ENCODE data around the gene LRRC43.

LRRC43 gene

GRCh38 chr12:122189626-122190475 lies 6.9 kb downstream of the LRRC43 start:
- H3K4me3 ChIP-seq (ENCODE audit: low read depth, low read length): no peak overlapping the region
- no peak for DNase-seq (ENCODE audit: low read depth)
- TF ChIP-seq, protein P1, sequence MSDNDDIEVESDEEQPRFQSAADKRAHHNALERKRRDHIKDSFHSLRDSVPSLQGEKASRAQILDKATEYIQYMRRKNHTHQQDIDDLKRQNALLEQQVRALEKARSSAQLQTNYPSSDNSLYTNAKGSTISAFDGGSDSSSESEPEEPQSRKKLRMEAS (IDR thresholded peaks at IDR 0.05; ENCODE audit: low read depth, low read length): no peak
- no peak for TF ChIP-seq POLR2A (IDR thresholded peaks at IDR 0.05; ENCODE audit: extremely low read depth, insufficient read length)
- no peak for TF ChIP-seq CTCF (IDR thresholded peaks at IDR 0.05; ENCODE audit: low read depth, low read length)
- TF ChIP-seq MYC (IDR thresholded peaks at IDR 0.05; ENCODE audit: low read depth, low read length): no peak

DNA sequence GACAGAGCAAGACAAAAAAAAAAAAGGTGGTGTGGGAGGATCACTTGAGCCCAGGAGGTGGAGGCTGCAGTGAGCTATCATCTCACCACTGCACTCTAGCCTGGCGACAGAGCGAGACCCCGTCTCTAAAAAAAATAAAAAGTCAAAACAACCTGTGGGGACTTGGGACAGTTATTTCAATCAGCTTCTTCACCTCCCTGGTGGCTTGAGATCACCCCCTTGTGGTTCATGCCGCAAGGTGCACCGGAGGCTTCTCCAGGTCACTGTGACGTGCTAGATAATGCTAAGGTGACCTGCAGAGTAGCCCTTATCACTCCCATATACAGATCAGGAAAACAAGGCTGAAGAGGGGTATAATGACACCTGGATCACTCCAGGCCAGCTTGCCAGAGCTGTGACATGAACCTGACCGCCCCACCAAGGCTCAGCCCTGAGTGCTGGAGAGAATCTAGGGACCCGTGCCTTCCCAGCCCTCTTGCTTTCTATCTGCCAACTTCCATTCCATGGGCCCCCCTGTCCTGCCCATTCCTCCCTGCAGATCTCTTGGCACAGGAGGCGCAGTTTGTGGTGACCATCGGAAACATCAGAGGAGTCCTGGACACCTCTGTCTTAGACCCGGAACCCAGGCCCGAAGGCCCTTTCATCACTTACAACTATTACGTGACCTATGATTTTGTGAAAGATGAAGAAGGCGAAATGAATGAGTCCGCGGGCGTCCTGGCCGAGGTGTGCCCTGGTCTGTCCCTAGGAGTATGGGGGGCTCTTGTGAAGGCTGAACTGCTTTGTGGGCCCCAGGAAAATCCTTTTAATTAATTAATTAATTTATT lies 8.1 kb downstream of the LRRC43 start:
- DNase-seq (ENCODE audit: low read depth): peak; percentile 82
- H3K4me3 ChIP-seq (ENCODE audit: low read depth, low read length): no peak overlapping the region
- TF ChIP-seq POLR2A (IDR thresholded peaks at IDR 0.05; ENCODE audit: extremely low read depth, insufficient read length) (no peak), MYC (IDR thresholded peaks at IDR 0.05; ENCODE audit: low read depth, low read length) (0 out of 2 replicates have a peak, but pooled peaks have one; percentile 9), CTCF (IDR thresholded peaks at IDR 0.05; ENCODE audit: low read depth, low read length) (peak; percentile 99)
- TF ChIP-seq, protein P1 (IDR thresholded peaks at IDR 0.05; ENCODE audit: low read depth, low read length): peak; percentile 50; the same call in 1 of the 2 replicates

DNA sequence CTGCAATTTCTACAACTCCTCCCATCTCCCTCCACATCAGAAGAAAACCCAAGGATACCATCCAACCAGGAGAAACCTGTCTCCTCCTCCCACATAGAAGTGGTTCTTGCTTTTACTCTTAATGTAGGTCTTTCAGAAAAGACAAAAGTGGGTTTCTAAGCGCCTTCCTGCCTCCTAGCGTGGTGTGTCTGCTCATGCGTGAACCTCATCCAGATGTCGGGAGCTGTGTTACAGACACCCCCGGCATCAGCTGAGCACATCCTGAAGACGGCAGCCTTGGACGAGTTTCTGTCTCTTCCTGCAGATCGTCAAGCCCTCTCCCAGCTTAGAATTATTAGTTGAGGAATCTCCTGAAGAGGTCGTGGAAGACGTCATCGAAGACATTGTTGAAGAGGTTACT lies 9.5 kb downstream of the LRRC43 start:
- no peak overlapping the region for H3K4me3 ChIP-seq (ENCODE audit: low read depth, low read length)
- no peak for DNase-seq (ENCODE audit: low read depth)
- TF ChIP-seq POLR2A (IDR thresholded peaks at IDR 0.05; ENCODE audit: extremely low read depth, insufficient read length) (no peak), MYC (IDR thresholded peaks at IDR 0.05; ENCODE audit: low read depth, low read length) (no peak), CTCF (IDR thresholded peaks at IDR 0.05; ENCODE audit: low read depth, low read length) (no peak)
- TF ChIP-seq, protein P1 (IDR thresholded peaks at IDR 0.05; ENCODE audit: low read depth, low read length): no peak

- no peak overlapping the region for H3K4me3 ChIP-seq (ENCODE audit: low read depth, low read length)
- no peak for DNase-seq (ENCODE audit: low read depth)
- TF ChIP-seq, protein P1 (IDR thresholded peaks at IDR 0.05; ENCODE audit: low read depth, low read length): no peak
- TF ChIP-seq MYC (IDR thresholded peaks at IDR 0.05; ENCODE audit: low read depth, low read length): no peak
- TF ChIP-seq CTCF (IDR thresholded peaks at IDR 0.05; ENCODE audit: low read depth, low read length): no peak
- TF ChIP-seq POLR2A (IDR thresholded peaks at IDR 0.05; ENCODE audit: extremely low read depth, insufficient read length): no peak
These were observed 11.9 kb downstream of the LRRC43 start for GRCh38 chr12:122194804-122195203.

DNA sequence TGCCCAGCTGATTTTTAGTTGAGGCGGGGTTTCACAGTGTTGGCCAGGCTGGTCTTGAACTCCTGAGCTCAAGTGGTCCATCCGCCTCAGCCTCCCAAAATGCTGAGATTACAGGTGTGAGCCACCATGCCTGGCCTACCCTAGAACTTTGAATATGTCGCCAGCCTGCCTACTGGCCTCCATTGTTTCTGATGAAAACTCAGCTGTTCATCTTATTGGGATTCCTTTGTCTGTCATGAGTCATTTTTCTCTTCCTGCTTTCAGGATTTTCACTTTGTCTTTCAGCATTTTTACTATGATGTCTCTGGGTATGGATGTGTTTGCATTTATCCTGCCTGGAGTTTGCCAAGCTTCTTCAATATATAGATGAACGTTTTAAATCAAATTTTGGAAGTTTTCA lies 12.5 kb downstream of the LRRC43 start:
- TF ChIP-seq, protein P1 (IDR thresholded peaks at IDR 0.05; ENCODE audit: low read depth, low read length): no peak
- TF ChIP-seq MYC (IDR thresholded peaks at IDR 0.05; ENCODE audit: low read depth, low read length): no peak
- TF ChIP-seq CTCF (IDR thresholded peaks at IDR 0.05; ENCODE audit: low read depth, low read length): no peak
- no peak for DNase-seq (ENCODE audit: low read depth)

More for the DNA sequence above, 12.5 kb downstream of the LRRC43 start:
- no peak overlapping the region for H3K4me3 ChIP-seq (ENCODE audit: low read depth, low read length)
